Measurements from ENCODE around the gene PTRH1.

Gene PTRH1

DNA sequence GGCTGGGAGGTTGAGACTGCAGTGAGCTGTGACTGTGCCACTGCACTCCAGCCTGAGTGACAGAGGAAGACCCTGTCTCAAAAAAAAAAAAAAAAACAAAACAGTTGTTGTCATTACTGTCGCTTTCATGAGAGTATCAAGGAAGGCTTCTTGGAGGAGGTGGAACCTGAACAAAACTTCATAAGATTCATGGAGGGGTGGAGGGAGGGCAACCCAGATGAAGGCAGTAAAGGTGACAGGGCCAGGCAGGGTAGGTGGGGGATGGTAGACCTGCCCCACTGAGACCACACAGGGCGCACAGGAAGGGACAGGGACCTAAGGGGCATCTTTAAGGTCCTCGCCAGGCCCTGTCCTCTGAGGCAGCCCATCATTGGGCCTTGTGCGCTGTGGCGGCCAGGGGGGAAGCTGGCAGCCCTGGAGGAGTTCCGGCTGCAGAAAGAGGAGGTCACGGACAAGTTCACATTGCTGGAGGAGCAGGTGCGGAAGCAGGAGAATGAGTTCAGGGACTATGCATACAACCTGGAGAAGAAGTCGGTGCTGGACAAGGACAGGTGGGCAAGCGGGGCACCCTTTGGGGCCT, 5.2 kb downstream of the PTRH1 start:
- no peaks in the 10 kb centered on the region for H3K27me3 ChIP-seq (ENCODE audit: control insufficient read depth in 1 of 2, insufficient read depth in 2 of 2, low read length in 2 of 2)
- no peak overlapping the region for H3K4me3 ChIP-seq (ENCODE audit: low read depth in 1 of 2, low read length in 2 of 2)
- H3K4me1 ChIP-seq (ENCODE audit: control insufficient read depth in 1 of 2, insufficient read depth in 2 of 2, low read length in 2 of 2), result peaks cover 6 to 7% of the 10 kb centered on the region in 2 donors

GRCh38 chr9:127708952-127709587, 6.4 kb downstream of the PTRH1 start:
- no peak overlapping the region for H3K4me3 ChIP-seq (ENCODE audit: low read depth in 1 of 2, low read length in 2 of 2)
- H3K4me1 ChIP-seq (ENCODE audit: control insufficient read depth in 1 of 2, insufficient read depth in 2 of 2, low read length in 2 of 2), result peaks cover under 1 to 2% of the 10 kb centered on the region in 2 donors
- no peak overlapping the region for H3K9ac ChIP-seq (ENCODE audit: low read depth in 1 of 2, low read length in 2 of 2)
- no peaks in the 10 kb centered on the region for H3K36me3 ChIP-seq (ENCODE audit: control insufficient read depth in 1 of 2, insufficient read depth in 2 of 2, low read length in 2 of 2)
- no peak overlapping the region for H3K27ac ChIP-seq (ENCODE audit: low read depth, low read length)
- no peaks in the 10 kb centered on the region for H3K9me3 ChIP-seq (ENCODE audit: control insufficient read depth in 1 of 2, low read length in 2 of 2)
- no peaks in the 10 kb centered on the region for H3K27me3 ChIP-seq (ENCODE audit: control insufficient read depth in 1 of 2, insufficient read depth in 2 of 2, low read length in 2 of 2)

More for the DNA sequence above, 5.2 kb downstream of the PTRH1 start:
- no peak overlapping the region for H3K27ac ChIP-seq (ENCODE audit: low read depth, low read length)
- no peaks in the 10 kb centered on the region for H3K36me3 ChIP-seq (ENCODE audit: control insufficient read depth in 1 of 2, insufficient read depth in 2 of 2, low read length in 2 of 2)
- no peak overlapping the region for H3K9ac ChIP-seq (ENCODE audit: low read depth in 1 of 2, low read length in 2 of 2)
- no peaks in the 10 kb centered on the region for H3K9me3 ChIP-seq (ENCODE audit: control insufficient read depth in 1 of 2, low read length in 2 of 2)

DNA sequence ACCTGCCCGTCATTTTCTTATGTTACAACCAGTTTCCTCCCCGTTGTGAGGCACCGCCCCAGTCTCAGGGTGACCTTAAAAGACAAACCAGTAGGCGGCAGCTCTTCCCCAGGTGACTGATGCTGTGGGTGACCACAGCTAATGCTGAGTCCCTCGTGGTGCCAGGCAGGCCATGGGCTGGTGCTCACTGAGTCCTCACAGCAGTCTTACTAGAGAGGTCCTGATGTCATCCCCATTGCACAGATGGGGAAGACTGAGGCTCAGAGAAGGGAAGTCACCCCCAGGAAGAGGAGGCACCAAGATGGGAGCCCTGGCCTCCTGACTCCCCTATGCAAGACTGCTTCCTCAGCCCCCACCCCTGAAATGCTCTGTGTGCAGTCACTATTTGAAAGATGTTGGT, 7.7 kb downstream of the PTRH1 start:
- H3K9ac ChIP-seq (ENCODE audit: low read depth in 1 of 2, low read length in 2 of 2), result no peak overlapping the region
- H3K9me3 ChIP-seq (ENCODE audit: control insufficient read depth in 1 of 2, low read length in 2 of 2), result no peaks in the 10 kb centered on the region
- H3K36me3 ChIP-seq (ENCODE audit: control insufficient read depth in 1 of 2, insufficient read depth in 2 of 2, low read length in 2 of 2), result no peaks in the 10 kb centered on the region
- no peak overlapping the region for H3K4me3 ChIP-seq (ENCODE audit: low read depth in 1 of 2, low read length in 2 of 2)
- H3K4me1 ChIP-seq (ENCODE audit: control insufficient read depth in 1 of 2, insufficient read depth in 2 of 2, low read length in 2 of 2), result no peaks in the 10 kb centered on the region
- H3K27ac ChIP-seq (ENCODE audit: low read depth, low read length), result no peak overlapping the region
- H3K27me3 ChIP-seq (ENCODE audit: control insufficient read depth in 1 of 2, insufficient read depth in 2 of 2, low read length in 2 of 2), result no peaks in the 10 kb centered on the region

GRCh38 chr9:127706836-127707241, 8.6 kb downstream of the PTRH1 start, which contains the start of gene CFAP157:
CFAP157 (plus strand) TSS chr9:127706988; CDS start chr9:127707032, 44 bp downstream.
- H3K9me3 ChIP-seq (ENCODE audit: control insufficient read depth in 1 of 2, low read length in 2 of 2), result no peaks in the 10 kb centered on the region
- H3K27me3 ChIP-seq (ENCODE audit: control insufficient read depth in 1 of 2, insufficient read depth in 2 of 2, low read length in 2 of 2), result no peaks in the 10 kb centered on the region
- H3K4me3 ChIP-seq (ENCODE audit: low read depth in 1 of 2, low read length in 2 of 2), result no peak within 1 kb of the TSS
- no peak within 1 kb of the TSS for H3K9ac ChIP-seq (ENCODE audit: low read depth in 1 of 2, low read length in 2 of 2)
- no peaks in the 10 kb centered on the region for H3K4me1 ChIP-seq (ENCODE audit: control insufficient read depth in 1 of 2, insufficient read depth in 2 of 2, low read length in 2 of 2)
- H3K27ac ChIP-seq (ENCODE audit: low read depth, low read length), result no peak within 1 kb of the TSS
- H3K36me3 ChIP-seq (ENCODE audit: control insufficient read depth in 1 of 2, insufficient read depth in 2 of 2, low read length in 2 of 2), result no peaks in the 10 kb centered on the region

DNA sequence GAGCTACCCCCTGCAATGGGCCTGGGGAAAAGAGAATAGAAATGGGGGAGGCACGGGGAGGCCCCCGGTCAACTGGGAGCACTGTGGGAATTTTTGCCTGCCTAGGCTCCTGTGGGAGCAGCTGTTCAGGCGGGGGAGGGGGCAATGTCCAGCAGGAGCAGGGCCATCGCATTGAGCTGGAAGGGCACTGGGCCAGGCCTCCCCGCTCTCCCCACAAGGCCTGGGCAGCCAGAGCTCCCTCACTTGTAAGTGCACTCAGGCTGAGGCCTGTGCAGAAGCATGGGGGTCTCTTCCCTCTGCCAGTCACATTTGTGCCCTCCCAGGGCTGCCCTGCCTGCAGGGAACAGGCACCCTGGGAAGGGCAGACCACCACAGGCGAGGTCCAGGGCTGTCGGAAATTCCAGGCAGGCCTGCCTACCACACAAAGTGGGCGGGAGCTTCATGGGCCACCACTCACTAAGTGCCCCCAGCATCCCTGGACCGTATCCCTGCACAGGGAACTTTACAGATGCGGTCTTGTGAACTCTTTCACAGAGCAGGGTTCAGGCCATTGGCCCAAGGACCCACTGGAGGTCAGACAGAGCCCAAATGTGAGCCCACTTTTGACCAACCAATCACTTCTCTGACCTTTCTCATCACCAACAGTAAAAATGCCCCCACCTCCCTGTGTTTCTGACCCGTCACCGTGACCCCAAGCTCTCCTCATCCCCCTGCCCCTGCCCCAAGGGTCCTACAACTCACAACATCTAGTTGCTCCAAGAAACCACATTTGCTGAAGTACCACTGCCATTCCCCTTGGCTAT, 9.7 kb downstream of the PTRH1 start:
- no peaks in the 10 kb centered on the region for H3K9me3 ChIP-seq (ENCODE audit: control insufficient read depth in 1 of 2, low read length in 2 of 2)
- H3K4me1 ChIP-seq (ENCODE audit: control insufficient read depth in 1 of 2, insufficient read depth in 2 of 2, low read length in 2 of 2), result no peaks in the 10 kb centered on the region
- H3K4me3 ChIP-seq (ENCODE audit: low read depth in 1 of 2, low read length in 2 of 2), result no peak overlapping the region
- H3K27ac ChIP-seq (ENCODE audit: low read depth, low read length), result no peak overlapping the region
- no peaks in the 10 kb centered on the region for H3K27me3 ChIP-seq (ENCODE audit: control insufficient read depth in 1 of 2, insufficient read depth in 2 of 2, low read length in 2 of 2)
- no peaks in the 10 kb centered on the region for H3K36me3 ChIP-seq (ENCODE audit: control insufficient read depth in 1 of 2, insufficient read depth in 2 of 2, low read length in 2 of 2)
- H3K9ac ChIP-seq (ENCODE audit: low read depth in 1 of 2, low read length in 2 of 2), result no peak overlapping the region

GRCh38 chr9:127703289-127703946, 12.0 kb downstream of the PTRH1 start:
- Histone ChIP-seq H3K27me3 (ENCODE audit: control insufficient read depth in 1 of 2, insufficient read depth in 2 of 2, low read length in 2 of 2) (no peaks in the 10 kb centered on the region), H3K27ac (ENCODE audit: low read depth, low read length) (no peak overlapping the region), H3K9ac (ENCODE audit: low read depth in 1 of 2, low read length in 2 of 2) (no peak overlapping the region), H3K36me3 (ENCODE audit: control insufficient read depth in 1 of 2, insufficient read depth in 2 of 2, low read length in 2 of 2) (no peaks in the 10 kb centered on the region), H3K9me3 (ENCODE audit: control insufficient read depth in 1 of 2, low read length in 2 of 2) (no peaks in the 10 kb centered on the region), H3K4me1 (ENCODE audit: control insufficient read depth in 1 of 2, insufficient read depth in 2 of 2, low read length in 2 of 2) (peaks cover 0 to 4% of the 10 kb centered on the region in 2 donors), H3K4me3 (ENCODE audit: low read depth in 1 of 2, low read length in 2 of 2) (no peak overlapping the region)

DNA sequence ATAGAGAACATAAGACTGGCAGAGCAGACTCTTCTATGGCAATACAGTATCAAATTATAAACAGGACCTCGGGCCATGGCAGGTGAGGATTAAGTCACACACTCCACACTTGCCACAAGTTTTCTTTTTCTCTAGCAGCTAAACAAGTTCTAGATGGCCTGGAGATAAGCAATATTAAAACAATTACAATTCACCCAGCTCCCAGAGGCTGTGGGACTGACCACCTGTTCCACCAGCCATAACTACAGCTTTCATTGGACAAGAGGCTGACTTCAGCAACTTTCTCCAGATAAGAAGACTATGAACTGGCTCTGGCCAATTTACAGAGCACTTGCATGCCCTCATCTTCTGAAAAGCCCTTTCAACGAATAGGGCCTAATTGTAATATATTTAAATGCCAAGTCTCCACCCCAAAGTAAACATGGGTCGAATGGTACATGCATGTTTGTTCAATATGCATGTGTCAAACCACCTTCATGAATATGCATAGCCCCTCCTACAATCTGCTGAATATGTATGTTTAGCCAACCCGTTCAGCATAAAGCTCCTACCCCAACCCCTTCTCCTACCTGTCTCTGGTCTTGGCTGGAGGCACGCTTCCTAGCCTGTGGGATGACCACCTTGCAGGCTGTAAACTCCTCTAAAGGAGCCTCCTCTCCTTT, 14.7 kb downstream of the PTRH1 start:
- Histone ChIP-seq H3K9ac (ENCODE audit: low read depth in 1 of 2, low read length in 2 of 2) (no peak overlapping the region), H3K27ac (ENCODE audit: low read depth, low read length) (no peak overlapping the region), H3K4me1 (ENCODE audit: control insufficient read depth in 1 of 2, insufficient read depth in 2 of 2, low read length in 2 of 2) (peaks cover 0 to 4% of the 10 kb centered on the region in 2 donors), H3K9me3 (ENCODE audit: control insufficient read depth in 1 of 2, low read length in 2 of 2) (no peaks in the 10 kb centered on the region), H3K4me3 (ENCODE audit: low read depth in 1 of 2, low read length in 2 of 2) (no peak overlapping the region), H3K27me3 (ENCODE audit: control insufficient read depth in 1 of 2, insufficient read depth in 2 of 2, low read length in 2 of 2) (no peaks in the 10 kb centered on the region), H3K36me3 (ENCODE audit: control insufficient read depth in 1 of 2, insufficient read depth in 2 of 2, low read length in 2 of 2) (no peaks in the 10 kb centered on the region)

DNA sequence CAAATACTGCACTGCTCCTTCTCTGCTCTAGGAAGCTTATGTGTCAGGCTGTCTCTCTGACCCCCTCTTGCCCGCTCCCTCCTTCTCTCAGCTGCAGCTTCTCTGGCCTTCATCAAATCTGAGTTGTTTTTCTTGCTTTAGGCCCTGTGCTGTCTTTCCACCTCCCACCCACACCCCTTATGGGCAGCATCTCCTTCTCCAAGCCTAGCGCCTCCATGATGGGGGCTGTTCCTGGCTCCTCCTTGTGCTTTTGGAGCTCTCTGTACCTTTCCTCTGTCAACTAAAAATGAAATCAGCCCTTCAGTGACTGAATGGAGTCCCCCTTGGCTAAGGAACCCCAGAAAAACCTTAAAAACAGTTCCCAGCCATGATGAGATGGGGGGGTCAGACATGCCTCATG, 15.3 kb downstream of the PTRH1 start:
- Histone ChIP-seq H3K9ac (ENCODE audit: low read depth in 1 of 2, low read length in 2 of 2) (no peak overlapping the region), H3K27ac (ENCODE audit: low read depth, low read length) (no peak overlapping the region), H3K9me3 (ENCODE audit: control insufficient read depth in 1 of 2, low read length in 2 of 2) (no peaks in the 10 kb centered on the region), H3K36me3 (ENCODE audit: control insufficient read depth in 1 of 2, insufficient read depth in 2 of 2, low read length in 2 of 2) (no peaks in the 10 kb centered on the region), H3K4me1 (ENCODE audit: control insufficient read depth in 1 of 2, insufficient read depth in 2 of 2, low read length in 2 of 2) (peaks cover 0 to 8% of the 10 kb centered on the region in 2 donors), H3K4me3 (ENCODE audit: low read depth in 1 of 2, low read length in 2 of 2) (no peak overlapping the region), H3K27me3 (ENCODE audit: control insufficient read depth in 1 of 2, insufficient read depth in 2 of 2, low read length in 2 of 2) (no peaks in the 10 kb centered on the region)

GRCh38 chr9:127698985-127699670, 16.3 kb downstream of the PTRH1 start:
- Histone ChIP-seq H3K9ac (ENCODE audit: low read depth in 1 of 2, low read length in 2 of 2) (peak overlapping the region; percentile 38 to 58), H3K4me3 (ENCODE audit: low read depth in 1 of 2, low read length in 2 of 2) (peak overlapping the region; percentile 10 to 51), H3K9me3 (ENCODE audit: control insufficient read depth in 1 of 2, low read length in 2 of 2) (no peaks in the 10 kb centered on the region), H3K36me3 (ENCODE audit: control insufficient read depth in 1 of 2, insufficient read depth in 2 of 2, low read length in 2 of 2) (no peaks in the 10 kb centered on the region), H3K4me1 (ENCODE audit: control insufficient read depth in 1 of 2, insufficient read depth in 2 of 2, low read length in 2 of 2) (peaks cover 0 to 8% of the 10 kb centered on the region in 2 donors), H3K27me3 (ENCODE audit: control insufficient read depth in 1 of 2, insufficient read depth in 2 of 2, low read length in 2 of 2) (no peaks in the 10 kb centered on the region), H3K27ac (ENCODE audit: low read depth, low read length) (peak overlapping the region; percentile 64)

Data from duodenal mucosa (tissue), 2 donors.